Cardiac atrium fibroblast (primary cell): ENCODE measurements around the gene ANGEL2. TPM values are rescaled to one million over a fixed set of nuclear protein-coding genes. Genes with fewer than 3 reads are reported as not detected.

Experiments
- total RNA-seq: library from RNA; depleted of rRNA; stranded (reverse); fragments of >200 nt; gene quantifications from 2 replicates; pipeline ENCODE4 v1.2.3, GENCODE V29; 2015

The ANGEL2 gene, protein sequence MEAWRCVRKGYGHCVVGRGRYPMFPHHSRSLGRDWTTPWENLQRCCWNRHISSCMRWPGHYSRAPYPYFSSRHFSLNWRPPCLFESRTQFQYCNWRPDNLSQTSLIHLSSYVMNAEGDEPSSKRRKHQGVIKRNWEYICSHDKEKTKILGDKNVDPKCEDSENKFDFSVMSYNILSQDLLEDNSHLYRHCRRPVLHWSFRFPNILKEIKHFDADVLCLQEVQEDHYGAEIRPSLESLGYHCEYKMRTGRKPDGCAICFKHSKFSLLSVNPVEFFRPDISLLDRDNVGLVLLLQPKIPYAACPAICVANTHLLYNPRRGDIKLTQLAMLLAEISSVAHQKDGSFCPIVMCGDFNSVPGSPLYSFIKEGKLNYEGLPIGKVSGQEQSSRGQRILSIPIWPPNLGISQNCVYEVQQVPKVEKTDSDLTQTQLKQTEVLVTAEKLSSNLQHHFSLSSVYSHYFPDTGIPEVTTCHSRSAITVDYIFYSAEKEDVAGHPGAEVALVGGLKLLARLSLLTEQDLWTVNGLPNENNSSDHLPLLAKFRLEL
- total RNA-seq, result 16.2 and 19.1 TPM in 2 replicates

DNA sequence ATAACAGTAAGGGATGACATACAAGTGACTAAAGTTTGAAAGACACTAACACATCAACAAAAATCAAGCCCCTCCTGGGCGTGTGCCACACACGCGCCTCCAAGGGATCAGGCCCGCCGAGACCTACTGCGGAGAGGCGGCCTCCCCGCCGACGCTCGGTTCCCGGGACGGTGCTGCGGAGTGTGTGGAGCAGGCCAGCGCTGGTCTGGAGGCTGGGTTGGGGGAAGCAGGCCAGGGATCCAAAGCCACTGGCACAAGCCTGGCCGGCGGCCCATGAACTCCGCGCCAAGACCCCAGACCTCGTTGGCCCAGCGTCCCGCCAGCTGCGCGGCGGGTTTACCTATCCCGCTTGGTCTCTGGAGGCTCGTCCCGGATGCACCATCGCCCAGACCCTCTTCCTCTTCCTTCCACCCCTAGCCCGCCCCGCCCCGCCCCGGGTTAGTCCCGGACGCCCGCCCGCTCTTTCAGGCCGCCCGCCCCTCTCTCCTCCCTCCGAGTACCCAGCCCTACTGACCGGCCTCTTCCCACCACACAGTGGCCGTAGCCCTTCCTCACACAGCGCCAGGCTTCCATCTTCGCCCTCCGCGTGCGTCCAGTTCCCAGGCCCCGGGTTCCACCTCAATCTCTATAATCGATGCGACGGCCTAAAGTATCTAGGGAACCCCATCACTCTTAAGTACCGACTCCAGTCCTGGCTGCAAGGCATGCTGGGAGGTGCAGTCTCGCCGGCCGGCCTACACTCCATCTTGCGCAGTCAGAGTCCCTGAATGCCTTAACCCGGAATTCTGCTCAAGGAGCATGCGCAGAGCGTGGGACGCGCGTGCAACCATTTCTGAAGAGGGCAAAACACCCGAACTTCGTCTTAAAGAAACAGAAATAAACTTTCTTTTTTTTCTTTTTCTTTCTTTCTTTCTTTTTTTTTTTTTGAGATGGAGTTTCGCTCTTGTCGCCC lies at the start of gene ANGEL2:
TSS of gene ANGEL2 (minus strand) at position 769 of the 952 bp plus-strand sequence. CDS start at position 573, 196 bp downstream.

DNA sequence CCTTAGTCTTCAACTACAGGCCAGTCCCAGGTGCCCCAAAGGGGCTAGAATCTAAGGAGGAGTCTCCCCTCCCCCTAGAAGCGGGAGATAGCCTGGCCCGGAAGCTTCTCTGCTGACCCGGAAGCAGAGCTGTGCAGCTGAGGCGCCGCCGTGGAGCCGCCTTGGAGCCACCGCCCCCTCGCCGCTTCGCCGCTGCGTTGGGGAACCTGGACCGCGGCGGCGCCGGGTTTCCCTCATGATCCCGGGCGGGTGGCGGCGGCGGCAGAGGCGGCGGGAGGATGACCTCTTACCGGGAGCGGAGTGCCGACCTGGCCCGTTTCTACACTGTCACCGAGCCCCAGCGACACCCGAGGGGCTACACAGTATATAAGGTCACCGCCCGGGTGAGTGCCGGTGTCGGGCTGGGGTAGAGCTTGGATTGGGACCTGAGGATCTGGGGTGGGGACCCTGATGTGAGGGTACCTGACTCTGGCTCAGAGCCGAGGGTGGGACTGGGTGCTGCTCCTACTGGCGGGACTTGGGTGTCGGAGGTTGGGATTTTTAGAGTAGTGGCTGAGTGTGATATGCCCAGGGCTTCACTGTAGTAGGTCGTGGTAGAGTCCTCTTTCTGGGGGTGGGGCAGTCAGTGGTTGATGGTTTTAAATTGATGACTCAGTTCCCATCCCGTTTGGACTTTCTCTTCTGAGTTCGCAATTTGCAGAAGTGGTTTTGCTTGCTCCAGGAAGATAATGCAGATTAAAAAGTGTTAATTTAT lies 35.6 kb upstream of the ANGEL2 start, which contains the start of gene RPS6KC1:
TSS of gene RPS6KC1 (plus strand) at position 115 of the 754 bp plus-strand sequence. CDS start at position 279, 164 bp downstream.

DNA sequence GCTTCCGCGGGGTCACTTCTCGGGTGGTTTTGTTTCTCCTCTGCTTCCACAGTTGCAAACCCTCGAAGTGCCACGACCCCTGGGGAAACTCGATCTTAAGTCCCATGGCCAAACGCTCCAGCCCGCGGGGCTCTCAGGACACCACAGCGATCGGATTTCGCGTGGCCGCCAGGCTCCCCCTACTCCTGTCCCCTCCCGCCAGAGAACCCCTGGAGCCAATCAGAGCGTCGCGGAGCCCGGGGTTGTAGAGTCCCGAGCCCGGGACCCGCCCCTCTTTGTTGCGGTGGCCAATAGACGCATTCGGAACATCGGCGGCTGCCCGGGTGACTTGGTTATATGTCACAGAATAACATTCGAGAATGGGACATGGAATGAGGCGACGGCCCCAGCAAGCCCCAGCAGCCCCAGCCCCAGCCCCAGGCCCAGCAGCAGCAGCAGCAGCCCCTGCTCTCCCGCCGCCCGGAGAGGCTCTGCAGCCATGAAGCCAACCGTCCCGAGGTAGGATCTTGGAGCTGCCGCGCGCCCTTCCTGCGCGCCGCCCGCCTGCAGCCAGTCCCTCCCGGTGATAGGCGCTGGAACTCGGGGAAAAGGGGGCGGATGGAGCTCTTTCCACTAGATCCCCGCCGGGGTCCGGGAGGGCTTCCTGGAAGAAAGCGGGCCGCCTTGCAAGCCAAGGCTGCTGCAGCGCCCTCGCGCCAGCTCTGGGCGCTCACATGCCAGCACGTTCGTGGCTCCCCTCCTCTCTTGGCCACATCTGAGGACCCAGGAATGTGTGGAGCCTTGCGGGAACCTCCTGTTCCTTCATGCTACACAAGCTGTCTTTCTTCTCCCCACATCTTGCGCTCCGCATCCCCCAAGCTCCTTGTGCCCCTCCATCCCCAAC lies 65.2 kb downstream of the ANGEL2 start, which contains the start of gene VASH2:
TSS of gene VASH2 (plus strand) at position 299 of the 883 bp plus-strand sequence. CDS start 1,002 bp downstream, outside the sequence.

Other genes starting within 250 kb of the ANGEL2 start
- gene NSL1, start 224.1 kb downstream of the ANGEL2 start, total RNA-seq, result 17.9 and 33.0 TPM in 2 replicates
- gene TATDN3, start 224.0 kb downstream of the ANGEL2 start, total RNA-seq, result 7.8 and 12.8 TPM in 2 replicates
- gene SPATA45, start 168.2 kb downstream of the ANGEL2 start, total RNA-seq, result not detected in 2 replicates
- gene FLVCR1, start 157.6 kb downstream of the ANGEL2 start, total RNA-seq, result 7.6 and 7.8 TPM in 2 replicates
- 2.1 TPM in 1 of 2 replicates, not detected in the other for gene VASH2, start 65.3 kb downstream of the ANGEL2 start, total RNA-seq
- 10.8 and 13.0 TPM in 2 replicates for gene RPS6KC1, start 35.4 kb upstream of the ANGEL2 start, total RNA-seq